SK-N-SH (cell line): ENCODE data around the gene MYO3A. TPM values are rescaled to one million over a fixed set of nuclear protein-coding genes. Genes with fewer than 3 reads are reported as not detected.

Source experiments
- CTCF ChIA-PET: fragments of 300-600, 350-600 bp; formaldehyde crosslinking; extraction: SDS; loops from one replicate; lab custom pipeline; 2021; lab: Yijun Ruan, JAX
- POLR2A ChIA-PET: fragments of 350-600 bp; sonication (Branson Sonifier 250); formaldehyde crosslinking; extraction: SDS; loops from one replicate; lab custom pipeline; 2020; ENCODE audit warnings: antibody characterized with exemption, inconsistent platforms; lab: Yijun Ruan, JAX
- DNase-seq: peaks from one replicate; pipeline ENCODE4 v3.0.0; 2012
- H2AFZ ChIP-seq: fragments of 200-600 bp; sonication (generic); 2 replicates; pipeline ENCODE4 v1.8.1; 2016; ENCODE audit warnings: antibody characterized with exemption, mild to moderate bottlenecking, low read depth
- H3F3A ChIP-seq: fragments of 200-600 bp; sonication (generic); replicated peaks from 2 replicates; pipeline ENCODE3; 2016; ENCODE audit warnings: antibody characterized with exemption, mild to moderate bottlenecking; ENCODE audit not compliant: insufficient read depth
- H3K27ac ChIP-seq, 2 experiments: fragments of 200-500 bp in 1 of 2; fragments of 200-600 bp in 1 of 2; sonication (Bioruptor generic) in 1 of 2; sonication (generic), shearing (Covaris generic) in 1 of 2; 2 replicates each; pipeline versions ENCODE4 v1.5.1 to v1.6.1; 2014 to 2016; ENCODE audit warnings: low read depth in 2 of 2, inconsistent platforms in 1 of 2, low read length in 1 of 2, mild to moderate bottlenecking in 1 of 2, mixed read lengths in 1 of 2
- H3K27me3 ChIP-seq: fragments of 200-600 bp; sonication (generic), shearing (Covaris generic); 2 replicates; pipeline ENCODE4 v1.6.1; 2016; ENCODE audit warnings: mixed run types; ENCODE audit not compliant: insufficient read depth
- H3K36me3 ChIP-seq, 2 experiments: fragments of 200-500 bp in 1 of 2; fragments of 200-600 bp in 1 of 2; sonication (Bioruptor generic) in 1 of 2; sonication (generic) in 1 of 2; replicated peaks in 1 of 2; 2 replicates each; pipeline versions ENCODE3 to v1.5.1; 2014 to 2016; ENCODE audit warnings: low read length in 1 of 2, mild to moderate bottlenecking in 1 of 2; ENCODE audit not compliant: insufficient read depth in 2 of 2, control insufficient read depth in 1 of 2
- H3K4me1 ChIP-seq, 2 experiments: fragments of 200-500 bp in 1 of 2; fragments of 200-600 bp in 1 of 2; sonication (Bioruptor generic) in 1 of 2; sonication (generic), shearing (Covaris generic) in 1 of 2; 2 replicates each; pipeline versions ENCODE4 v1.5.1 to v1.6.1; 2014 to 2016; ENCODE audit warnings: low read depth in 1 of 2, low read length in 1 of 2, mixed run types in 1 of 2; ENCODE audit not compliant: insufficient read depth in 2 of 2, control insufficient read depth in 1 of 2
- H3K4me2 ChIP-seq: fragments of 200-600 bp; sonication (generic), shearing (Covaris generic); 2 replicates; pipeline ENCODE4 v1.6.1; 2017; ENCODE audit warnings: mixed run types
- H3K4me3 ChIP-seq, 2 experiments: fragments of 200-500 bp in 1 of 2; fragments of 200-600 bp in 1 of 2; sonication (Bioruptor generic) in 1 of 2; sonication (generic), shearing (Covaris generic) in 1 of 2; 2 replicates each; pipeline versions ENCODE4 v1.5.1 to v1.8.1; 2014 to 2016; ENCODE audit warnings: low read depth in 2 of 2, inconsistent platforms in 1 of 2, low read length in 1 of 2, mild to moderate bottlenecking in 1 of 2, mixed read lengths in 1 of 2, moderate library complexity in 1 of 2
- H3K79me2 ChIP-seq: fragments of 200-600 bp; sonication (generic); 2 replicates; pipeline ENCODE4 v1.8.1; 2017; ENCODE audit warnings: mild to moderate bottlenecking; ENCODE audit not compliant: insufficient read depth
- H3K9ac ChIP-seq: fragments of 200-600 bp; sonication (generic); 2 replicates; pipeline ENCODE4 v1.6.1; 2017; ENCODE audit warnings: mixed run types
- H3K9me2 ChIP-seq: fragments of 200-600 bp; sonication (generic); 2 replicates; pipeline ENCODE4 v1.6.1; 2017; ENCODE audit warnings: mixed run types
- H3K9me3 ChIP-seq: fragments of 200-600 bp; sonication (generic); 2 replicates; pipeline ENCODE4 v1.6.1; 2017; ENCODE audit warnings: mixed run types, mild to moderate bottlenecking, moderate library complexity
- H4K20me1 ChIP-seq: fragments of 200-600 bp; sonication (generic); 2 replicates; pipeline ENCODE4 v1.6.1; 2017; ENCODE audit warnings: mild to moderate bottlenecking, mixed run types; ENCODE audit not compliant: insufficient read depth
- CHD2 ChIP-seq: fragments of 150-350 bp; IDR thresholded peaks from 2 replicates; pipeline ENCODE4 v1.6.1; 2018; ENCODE audit warnings: low read length; ENCODE audit not compliant: partially characterized antibody
- EZH2phosphoT487 ChIP-seq: fragments of 200-600 bp; sonication (generic); IDR thresholded peaks from 2 replicates; pipeline ENCODE4 v1.6.1; 2017; ENCODE audit warnings: low read depth, mixed run types, mild to moderate bottlenecking, antibody characterized with exemption, moderate library complexity, borderline replicate concordance
- FOSL2 ChIP-seq: IDR thresholded peaks from 2 replicates; pipeline ENCODE4 v1.4.0; 2012; ENCODE audit warnings: low read depth, mild to moderate bottlenecking, moderate library complexity, borderline replicate concordance
- FOXJ3 ChIP-seq: sonication (generic); formaldehyde crosslinking; IDR thresholded peaks from 2 replicates; pipeline ENCODE4 v1.5.1; 2020; ENCODE audit warnings: mild to moderate bottlenecking, missing genetic modification reagents
- GATA2 ChIP-seq: sonication (generic); formaldehyde crosslinking; IDR thresholded peaks from 2 replicates; pipeline ENCODE4 v1.5.0; 2020; ENCODE audit warnings: mild to moderate bottlenecking, missing genetic modification reagents
- JUND ChIP-seq: IDR thresholded peaks from 2 replicates; pipeline ENCODE4 v1.4.0; 2012
- MXI1 ChIP-seq: IDR thresholded peaks from 2 replicates; pipeline ENCODE4 v1.6.1; 2012; ENCODE audit warnings: mild to moderate bottlenecking, low read depth, low read length, improper control_type of control experiment
- PBX3 ChIP-seq: IDR thresholded peaks from 2 replicates; pipeline ENCODE4; 2012
- RFX5 ChIP-seq: IDR thresholded peaks from 2 replicates; pipeline ENCODE4 v1.6.1; 2012; ENCODE audit warnings: mild to moderate bottlenecking, improper control_type of control experiment, low read length
- TCF12 ChIP-seq: IDR thresholded peaks from 2 replicates; pipeline ENCODE4 v1.4.0; 2012
- WGBS: methylation state at CpG from one replicate; pipeline ENCODE4 v1.1.6; 2017; ENCODE audit warnings: low lambda C conversion rate; 5-methylcytosine and 5-hydroxymethylcytosine counted together
- polyA plus RNA-seq, 3 experiments: library from polyadenylated mRNA; depleted of rRNA; stranded (reverse); fragments of >200 nt; gene quantifications; 2 replicates each; pipeline ENCODE4 v1.2.3, GENCODE V29; 2012
- TF ChIP-seq, protein P1 (sequence below): fragments of 150-350 bp; IDR thresholded peaks from 2 replicates; pipeline ENCODE4 v1.6.1; 2017; ENCODE audit warnings: antibody characterized with exemption, low read length, low read depth, borderline replicate concordance
- TF ChIP-seq, protein P2 (sequence below): IDR thresholded peaks from 2 replicates; pipeline ENCODE4 v1.4.0; 2012; ENCODE audit warnings: low read depth, borderline replicate concordance
- TF ChIP-seq, protein P3 (sequence below): fragments of 150-350 bp; IDR thresholded peaks from 2 replicates; pipeline ENCODE4 v1.6.1; 2016; ENCODE audit warnings: mild to moderate bottlenecking, low read depth, low read length

The MYO3A gene
- polyA plus RNA-seq, 1 of the 3 experiments (the other 2 are of a cell fraction): not detected

DNA sequence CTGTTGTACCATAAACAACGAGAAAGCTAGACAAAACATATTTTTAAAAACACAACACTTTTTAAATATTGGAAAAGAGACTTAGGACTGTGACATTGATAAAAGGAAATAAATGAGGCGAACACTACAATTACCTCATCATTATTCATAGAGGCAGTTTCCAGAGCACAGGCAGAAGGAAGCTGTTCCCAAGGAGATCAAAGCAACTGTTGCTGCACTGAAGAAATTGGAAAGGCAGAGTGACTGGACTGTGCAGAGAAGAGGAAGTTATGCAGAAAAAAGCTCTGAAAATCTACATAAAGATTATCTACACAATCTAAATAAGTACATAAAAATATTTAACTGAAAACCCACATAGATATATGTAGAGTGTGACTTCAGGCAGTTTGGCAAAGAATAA lies 32.8 kb downstream of the MYO3A start:
- no peak overlapping the region for H2AFZ ChIP-seq
- CTCF ChIA-PET: no interaction called here
- H3K4me1 ChIP-seq: no peaks in the 10 kb centered on the region
- TF ChIP-seq TCF12: no peak
- no peak for TF ChIP-seq MXI1
- no peak for TF ChIP-seq CHD2
- no peak for TF ChIP-seq JUND
- TF ChIP-seq EZH2phosphoT487: no peak
- no peak for TF ChIP-seq RFX5
- H3K27me3 ChIP-seq: no peaks in the 10 kb centered on the region
- H3F3A ChIP-seq: no peaks in the 10 kb centered on the region
- no peak overlapping the region for H3K4me3 ChIP-seq
- no peaks in the 10 kb centered on the region for H3K36me3 ChIP-seq
- no peak for DNase-seq
- no peak overlapping the region for H3K4me2 ChIP-seq
- H3K9me2 ChIP-seq: no peaks in the 10 kb centered on the region
- POLR2A ChIA-PET: no interaction called here
- no peak overlapping the region for H3K27ac ChIP-seq
- H3K9me3 ChIP-seq: no peaks in the 10 kb centered on the region
- no peaks in the 10 kb centered on the region for H4K20me1 ChIP-seq
- WGBS: 10% methylated on average over 2 of the region's 2 CpGs
- no peaks in the 10 kb centered on the region for H3K79me2 ChIP-seq
- H3K9ac ChIP-seq: no peak overlapping the region

DNA sequence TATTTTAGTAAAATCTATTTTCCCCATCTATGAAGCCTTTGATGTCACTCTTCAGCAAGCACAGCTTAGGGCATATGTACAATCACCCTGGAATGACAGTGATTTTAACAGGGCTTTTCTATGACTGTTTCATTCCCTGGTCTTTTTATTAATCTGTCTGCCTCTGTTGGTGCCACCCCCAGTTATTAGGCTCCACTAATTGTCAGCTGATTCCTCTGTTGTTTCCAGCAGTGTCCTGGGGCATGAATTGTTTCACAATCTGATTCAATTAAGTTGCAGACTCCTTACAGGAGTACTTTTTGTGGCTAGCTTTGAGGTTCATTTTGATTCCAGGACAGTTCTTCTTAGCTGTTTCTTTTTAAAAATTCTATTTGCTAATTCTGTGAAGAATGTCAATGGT lies 38.6 kb downstream of the MYO3A start:
- no peaks in the 10 kb centered on the region for H3K79me2 ChIP-seq
- H3K27ac ChIP-seq: no peak overlapping the region
- no peaks in the 10 kb centered on the region for H3K36me3 ChIP-seq
- TF ChIP-seq GATA2: no peak
- TF ChIP-seq, protein P1, sequence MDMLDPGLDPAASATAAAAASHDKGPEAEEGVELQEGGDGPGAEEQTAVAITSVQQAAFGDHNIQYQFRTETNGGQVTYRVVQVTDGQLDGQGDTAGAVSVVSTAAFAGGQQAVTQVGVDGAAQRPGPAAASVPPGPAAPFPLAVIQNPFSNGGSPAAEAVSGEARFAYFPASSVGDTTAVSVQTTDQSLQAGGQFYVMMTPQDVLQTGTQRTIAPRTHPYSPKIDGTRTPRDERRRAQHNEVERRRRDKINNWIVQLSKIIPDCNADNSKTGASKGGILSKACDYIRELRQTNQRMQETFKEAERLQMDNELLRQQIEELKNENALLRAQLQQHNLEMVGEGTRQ: no peak
- TF ChIP-seq, protein P2, sequence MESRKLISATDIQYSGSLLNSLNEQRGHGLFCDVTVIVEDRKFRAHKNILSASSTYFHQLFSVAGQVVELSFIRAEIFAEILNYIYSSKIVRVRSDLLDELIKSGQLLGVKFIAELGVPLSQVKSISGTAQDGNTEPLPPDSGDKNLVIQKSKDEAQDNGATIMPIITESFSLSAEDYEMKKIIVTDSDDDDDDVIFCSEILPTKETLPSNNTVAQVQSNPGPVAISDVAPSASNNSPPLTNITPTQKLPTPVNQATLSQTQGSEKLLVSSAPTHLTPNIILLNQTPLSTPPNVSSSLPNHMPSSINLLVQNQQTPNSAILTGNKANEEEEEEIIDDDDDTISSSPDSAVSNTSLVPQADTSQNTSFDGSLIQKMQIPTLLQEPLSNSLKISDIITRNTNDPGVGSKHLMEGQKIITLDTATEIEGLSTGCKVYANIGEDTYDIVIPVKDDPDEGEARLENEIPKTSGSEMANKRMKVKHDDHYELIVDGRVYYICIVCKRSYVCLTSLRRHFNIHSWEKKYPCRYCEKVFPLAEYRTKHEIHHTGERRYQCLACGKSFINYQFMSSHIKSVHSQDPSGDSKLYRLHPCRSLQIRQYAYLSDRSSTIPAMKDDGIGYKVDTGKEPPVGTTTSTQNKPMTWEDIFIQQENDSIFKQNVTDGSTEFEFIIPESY: no peak
- TF ChIP-seq, protein P3, sequence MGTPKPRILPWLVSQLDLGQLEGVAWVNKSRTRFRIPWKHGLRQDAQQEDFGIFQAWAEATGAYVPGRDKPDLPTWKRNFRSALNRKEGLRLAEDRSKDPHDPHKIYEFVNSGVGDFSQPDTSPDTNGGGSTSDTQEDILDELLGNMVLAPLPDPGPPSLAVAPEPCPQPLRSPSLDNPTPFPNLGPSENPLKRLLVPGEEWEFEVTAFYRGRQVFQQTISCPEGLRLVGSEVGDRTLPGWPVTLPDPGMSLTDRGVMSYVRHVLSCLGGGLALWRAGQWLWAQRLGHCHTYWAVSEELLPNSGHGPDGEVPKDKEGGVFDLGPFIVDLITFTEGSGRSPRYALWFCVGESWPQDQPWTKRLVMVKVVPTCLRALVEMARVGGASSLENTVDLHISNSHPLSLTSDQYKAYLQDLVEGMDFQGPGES: no peak
- no peak for TF ChIP-seq FOXJ3
- no peak for TF ChIP-seq RFX5
- TF ChIP-seq JUND: no peak
- TF ChIP-seq PBX3: no peak
- no peak for TF ChIP-seq FOSL2
- H3K27me3 ChIP-seq: no peaks in the 10 kb centered on the region
- POLR2A ChIA-PET: no interaction called here
- H3K4me1 ChIP-seq: no peaks in the 10 kb centered on the region
- CTCF ChIA-PET: no interaction called here
- DNase-seq: no peak
- no peaks in the 10 kb centered on the region for H3K9me3 ChIP-seq
- no peaks in the 10 kb centered on the region for H3K9me2 ChIP-seq
- H3F3A ChIP-seq: no peaks in the 10 kb centered on the region
- H2AFZ ChIP-seq: no peak overlapping the region
- H3K4me3 ChIP-seq: no peak overlapping the region
- no peaks in the 10 kb centered on the region for H4K20me1 ChIP-seq
- no peak overlapping the region for H3K4me2 ChIP-seq
- H3K9ac ChIP-seq: no peak overlapping the region
